HS-27A (cell line): ENCODE measurements around the gene ADGRL1.
A peak's percentile ranks its signal among the peaks of the same experiment; 100 is the strongest.

Experiments used
- DNase-seq: peaks from one replicate; pipeline ENCODE4 v3.0.0-alpha.2; 2012; ENCODE audit warnings: low read depth, missing footprints

The ADGRL1 gene

DNA sequence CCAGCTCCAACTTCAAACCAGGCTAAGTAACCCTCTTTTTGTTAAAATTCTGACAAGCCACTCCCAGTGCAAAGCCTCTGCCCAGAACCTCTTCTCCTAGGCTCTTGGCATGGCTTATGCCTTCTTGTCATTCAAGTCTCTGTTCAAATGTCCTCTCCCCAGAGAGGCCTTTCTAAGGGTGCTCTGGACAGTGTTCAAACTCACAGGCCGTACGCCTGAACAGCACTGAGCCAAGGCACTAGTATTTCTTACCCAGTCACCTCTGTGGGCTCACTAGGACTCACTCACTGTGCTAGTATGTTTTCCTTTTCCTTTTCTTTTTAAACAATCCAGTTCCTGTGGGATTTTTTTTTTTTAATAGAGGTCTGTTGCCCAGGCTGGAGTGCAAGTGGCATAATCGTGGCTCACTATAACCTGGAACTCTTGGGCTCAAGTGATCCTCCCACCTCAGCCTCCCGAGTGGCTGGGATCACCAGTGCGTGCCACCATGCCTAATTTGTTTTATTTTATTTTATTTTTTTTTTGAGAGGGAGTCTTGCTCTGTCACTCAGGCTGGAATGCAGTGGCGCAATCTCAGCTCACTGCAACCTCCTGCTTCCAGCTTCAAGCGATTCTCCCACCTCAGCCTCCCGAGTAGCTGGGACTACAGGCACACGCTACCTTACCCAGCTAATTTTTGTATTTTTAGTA is 67.2 kb downstream of the ADGRL1 start:
- no peak for DNase-seq

GRCh38 chr19:14136509-14137281 is 69.3 kb downstream of the ADGRL1 start, which contains the start of gene ASF1B:
Gene ASF1B (minus strand): TSS chr19:14136589. CDS start chr19:14136456, 133 bp downstream.
- DNase-seq: peak; percentile 98

DNA sequence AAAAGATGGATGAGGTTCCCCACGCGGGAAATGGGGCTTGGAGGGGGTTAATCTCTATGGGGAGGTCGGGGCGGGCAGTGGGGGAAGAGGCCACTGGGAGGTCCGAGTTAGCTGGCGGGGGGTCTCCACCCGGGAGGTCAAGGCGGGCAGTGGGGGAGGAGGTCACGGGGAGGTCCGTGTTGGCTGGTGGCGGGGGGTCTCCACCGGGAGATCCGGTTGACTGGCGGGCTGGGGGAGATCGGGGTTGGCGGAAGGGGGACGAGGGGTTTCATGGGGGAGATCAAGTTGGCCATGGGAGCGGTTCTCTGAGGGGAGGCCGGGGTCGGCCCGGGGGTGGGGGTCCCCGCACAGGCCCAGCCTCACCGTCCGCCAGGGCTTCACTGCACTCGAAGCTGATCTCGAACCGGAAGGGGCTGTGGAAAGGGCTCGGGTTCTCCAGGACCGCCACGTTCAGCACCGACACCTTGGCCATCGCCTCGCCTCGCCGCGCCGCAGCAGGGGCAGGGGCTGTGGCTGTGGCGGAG is 69.9 kb downstream of the ADGRL1 start:
- no peak for DNase-seq

- DNase-seq: no peak
Observed at GRCh38 chr19:14135355-14135754, 70.6 kb downstream of the ADGRL1 start.

DNA sequence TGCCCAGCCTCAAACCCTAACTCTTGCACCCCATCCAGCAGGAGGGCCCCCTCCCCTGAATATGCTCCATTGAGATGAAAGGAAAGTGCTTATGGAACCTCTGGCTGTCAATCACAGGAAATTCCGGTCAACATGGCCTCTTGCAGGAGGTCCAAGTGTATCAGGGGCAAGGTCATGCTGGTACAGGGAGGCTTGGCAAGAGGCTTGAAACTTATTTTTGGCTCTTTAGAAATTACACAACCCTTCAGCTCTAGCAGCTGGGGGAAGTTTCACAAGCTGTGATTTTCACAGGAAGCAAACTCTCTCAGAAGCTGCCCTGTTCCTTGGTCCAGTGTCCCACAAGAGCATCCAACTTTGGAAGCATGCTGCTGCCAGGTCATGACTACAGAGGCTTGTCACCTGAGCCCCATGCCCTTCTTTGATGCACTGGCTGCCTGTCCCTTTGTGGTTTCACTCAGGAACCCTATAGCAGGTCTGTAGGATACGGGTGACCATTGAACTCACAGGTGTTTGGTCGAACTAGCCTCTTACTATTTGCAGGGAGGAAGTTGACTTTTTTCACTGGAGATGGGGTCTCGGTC is 78.0 kb downstream of the ADGRL1 start:
- no peak for DNase-seq

DNA sequence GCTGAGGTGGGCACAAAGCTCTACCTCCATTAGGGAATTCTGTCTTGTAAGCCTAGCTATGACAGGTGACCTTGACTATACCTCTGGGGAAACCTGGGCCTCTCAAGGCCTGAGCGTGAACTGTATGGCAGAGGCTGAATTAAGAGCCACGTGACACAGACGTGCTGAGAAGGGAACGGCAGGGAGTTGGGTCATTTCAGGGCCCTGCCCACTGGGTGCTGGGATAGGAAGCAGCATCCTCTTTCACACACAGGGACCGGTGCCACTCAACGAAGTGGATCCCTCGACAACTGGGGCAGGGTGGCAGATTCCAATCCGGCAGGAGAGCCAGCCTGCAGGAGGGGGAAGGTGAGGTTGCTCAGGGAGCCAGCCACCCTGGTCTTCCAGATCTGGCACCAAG is 78.8 kb downstream of the ADGRL1 start:
- DNase-seq: no peak

DNA sequence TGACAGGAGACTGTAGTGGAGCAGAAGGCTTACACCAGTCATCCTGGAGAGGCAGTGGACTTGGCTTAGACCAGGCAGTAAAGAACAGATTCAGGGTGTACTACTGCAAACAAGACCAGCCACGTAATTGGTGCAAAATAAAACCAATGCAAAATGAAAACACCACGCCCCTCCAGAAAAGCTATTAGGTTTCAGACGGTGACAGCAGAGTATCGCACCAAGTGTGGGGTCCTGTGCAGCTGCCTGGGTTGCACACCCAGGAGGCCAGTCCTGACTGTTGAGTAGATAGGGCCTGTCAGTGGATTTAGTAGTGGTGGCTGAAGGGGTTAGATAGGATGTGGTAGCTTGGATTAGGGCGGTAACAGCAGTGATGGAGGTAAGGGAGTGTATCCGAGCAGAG is 83.0 kb downstream of the ADGRL1 start:
- no peak for DNase-seq

DNA sequence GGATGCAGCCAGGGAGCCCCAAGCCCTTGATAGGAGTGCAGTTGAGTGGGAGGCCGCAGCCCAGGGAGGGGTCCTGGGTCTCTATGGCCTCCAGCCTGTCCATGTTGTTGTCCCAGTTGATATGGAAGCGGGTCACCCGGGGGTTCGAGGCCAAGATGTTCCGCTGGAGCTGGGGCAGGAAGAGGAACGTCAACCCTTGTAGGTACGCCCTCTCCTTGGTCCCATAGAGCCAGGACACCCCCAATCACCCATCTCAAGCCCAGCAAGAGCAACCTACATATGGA is 85.5 kb downstream of the ADGRL1 start:
- DNase-seq: no peak

- no peak for DNase-seq
Observed at GRCh38 chr19:14119644-14120496, 86.1 kb downstream of the ADGRL1 start.

DNA sequence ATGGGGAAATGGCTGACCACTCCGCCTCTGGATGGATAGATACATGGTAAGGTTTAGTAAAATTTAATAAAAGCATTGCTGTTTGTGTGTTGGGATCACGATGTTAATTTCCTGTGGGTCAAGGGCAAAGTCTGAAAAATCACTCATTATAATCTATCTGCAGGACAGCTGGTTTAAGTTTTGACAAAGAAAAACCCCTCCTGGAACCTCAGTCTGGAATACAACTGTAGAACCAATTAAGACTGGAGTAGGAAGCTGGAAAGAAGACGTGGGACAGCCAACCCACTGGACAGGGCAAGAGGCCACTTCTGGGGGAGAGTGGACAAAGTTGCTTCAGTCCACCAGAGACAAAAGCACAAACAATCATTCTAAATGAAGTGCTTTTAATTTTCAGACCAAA is 86.8 kb downstream of the ADGRL1 start:
- DNase-seq: no peak

DNA sequence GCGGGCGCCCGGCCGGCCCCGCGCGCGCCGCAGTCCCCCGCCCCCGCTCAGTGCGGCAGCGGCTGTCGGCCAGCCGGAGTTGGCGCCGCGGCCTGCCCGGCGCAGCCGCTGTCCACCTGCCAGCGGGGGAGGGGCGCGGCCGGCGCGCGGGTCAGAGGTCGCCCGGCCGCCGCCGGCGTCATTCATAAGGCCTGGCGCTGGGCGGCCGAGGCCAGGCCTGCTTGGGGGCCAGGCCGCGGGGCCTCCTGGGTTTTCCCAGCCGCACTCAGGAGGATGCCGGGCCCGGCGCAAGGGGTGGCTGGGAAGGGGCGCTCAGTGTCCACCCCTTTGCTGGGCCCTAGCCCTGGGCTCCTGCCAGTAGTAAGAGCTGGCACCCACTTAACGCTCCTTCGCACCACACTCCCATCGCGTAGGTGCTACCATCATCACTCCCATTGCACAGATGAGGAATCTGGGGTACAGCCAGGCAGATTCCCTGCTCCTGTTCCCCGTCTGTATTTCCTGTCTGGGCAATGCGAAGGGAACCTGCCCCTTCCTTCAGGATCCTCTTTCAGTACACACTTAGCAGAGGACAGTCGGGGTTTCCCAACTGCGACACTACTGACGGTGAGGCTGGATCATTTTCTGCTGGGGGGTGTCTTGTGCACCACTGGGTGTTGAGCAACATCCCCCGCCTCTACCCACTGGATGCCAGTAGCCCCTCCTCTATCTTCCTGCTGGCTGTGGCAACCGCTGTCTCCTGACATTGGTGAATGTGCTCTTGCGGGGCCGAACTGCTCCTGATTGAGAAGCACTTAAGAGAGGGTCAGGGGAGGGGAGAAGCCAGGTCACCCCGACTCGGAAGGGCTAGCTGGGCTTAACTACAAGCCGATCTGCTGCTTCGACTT is 87.6 kb downstream of the ADGRL1 start:
- DNase-seq: no peak

- DNase-seq: peak; percentile 87
Observed at GRCh38 chr19:14117668-14118164, 88.3 kb downstream of the ADGRL1 start, which contains the start of gene PRKACA. Gene PRKACA (minus strand): TSS chr19:14117762. CDS start chr19:14117547, 215 bp downstream.

- no peak for DNase-seq
Observed at GRCh38 chr19:14116918-14117578, 88.9 kb downstream of the ADGRL1 start.

GRCh38 chr19:14116525-14116917 is 89.4 kb downstream of the ADGRL1 start:
- DNase-seq: no peak

DNA sequence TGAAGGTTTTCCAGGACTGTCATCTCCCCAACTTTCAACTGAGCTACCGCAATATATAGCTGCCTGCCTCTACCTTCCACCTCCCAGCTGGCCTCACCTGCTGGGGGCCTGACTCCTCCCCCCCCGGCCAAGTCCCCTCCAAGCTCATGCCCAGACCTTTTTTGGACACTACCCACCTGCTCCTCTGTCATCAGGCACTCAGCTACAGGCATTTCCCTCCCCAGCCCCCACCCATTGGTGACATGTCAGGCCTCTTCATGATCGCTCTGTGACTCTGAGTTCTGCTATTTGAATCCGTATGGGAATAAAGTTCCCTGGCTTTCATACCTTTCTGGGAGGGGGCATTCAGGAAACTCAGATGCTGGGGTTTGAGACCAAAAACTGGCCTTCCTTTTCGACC is 90.2 kb downstream of the ADGRL1 start:
- no peak for DNase-seq

DNA sequence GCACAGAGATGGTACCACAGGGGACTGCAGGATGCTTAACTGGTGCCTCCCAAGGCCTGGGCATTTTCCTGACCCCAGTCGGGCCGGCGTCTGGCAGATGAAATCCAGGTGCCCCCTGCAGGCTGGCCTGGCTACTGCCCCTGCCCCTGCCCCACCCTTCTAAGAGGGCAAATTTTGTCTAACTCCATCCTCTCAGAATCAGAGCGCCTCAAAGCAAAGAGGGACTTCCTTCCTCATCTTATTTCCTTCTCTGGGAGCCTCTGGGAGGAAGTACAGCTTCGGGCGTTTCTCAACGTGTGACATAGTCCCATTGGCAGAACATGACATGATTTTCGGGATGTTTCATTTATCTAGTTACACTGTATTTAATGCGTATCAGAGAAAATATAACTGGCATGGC is 91.1 kb downstream of the ADGRL1 start:
- DNase-seq: no peak

DNA sequence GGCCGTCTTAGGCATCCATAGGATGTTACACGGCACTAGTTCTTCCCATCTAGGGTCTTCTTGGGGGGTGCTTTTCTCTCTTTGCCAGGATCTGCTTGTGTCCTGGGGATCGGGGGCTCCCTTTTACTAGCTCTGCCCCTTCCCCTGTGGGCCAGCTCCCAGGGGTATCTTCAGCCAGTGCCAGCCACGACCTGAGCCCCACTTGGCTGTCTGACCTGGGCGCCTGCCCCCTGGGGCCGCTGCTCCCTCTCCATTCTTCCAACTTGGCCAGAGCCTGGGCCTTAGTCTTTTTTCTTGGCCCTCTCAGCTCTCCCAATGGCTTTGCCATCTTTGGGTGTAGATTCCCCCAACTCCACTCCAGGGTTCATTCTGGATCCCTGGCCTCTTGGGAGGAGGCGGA is 91.5 kb downstream of the ADGRL1 start:
- DNase-seq: no peak

- no peak for DNase-seq
Observed at GRCh38 chr19:14113762-14114414, 92.1 kb downstream of the ADGRL1 start.

GRCh38 chr19:14112809-14113385 is 93.1 kb downstream of the ADGRL1 start:
- DNase-seq: no peak
